Neural cell (in vitro differentiated cells): ENCODE data around the gene KLHDC1.

Source experiments
- CTCF ChIP-seq: fragments of 450-650 bp; IDR thresholded peaks from 2 replicates; pipeline ENCODE4 v1.5.1; 2014; ENCODE audit warnings: antibody characterized with exemption, mild to moderate bottlenecking, moderate library complexity; ENCODE audit not compliant: poor library complexity, severe bottlenecking
- EP300 ChIP-seq: fragments of 450-650 bp; conservative IDR thresholded peaks from 2 replicates; pipeline ENCODE4 v1.6.1; 2014; ENCODE audit warnings: antibody characterized with exemption, mild to moderate bottlenecking, moderate library complexity; ENCODE audit not compliant: poor library complexity, severe bottlenecking
- EZH2 ChIP-seq: fragments of 200-600, 300-800 bp; shearing (Covaris generic), sonication (generic); IDR thresholded peaks from 2 replicates; pipeline ENCODE4 v1.6.1; 2014; ENCODE audit warnings: antibody characterized with exemption, low read length, borderline replicate concordance, mild to moderate bottlenecking; ENCODE audit not compliant: insufficient read depth, poor library complexity, severe bottlenecking
- POLR2AphosphoS5 ChIP-seq: IDR thresholded peaks from 2 replicates; pipeline ENCODE4 v1.6.1; 2012
- REST ChIP-seq: IDR thresholded peaks from 2 replicates; pipeline ENCODE4 v1.6.1; 2012; ENCODE audit warnings: borderline replicate concordance
- SMC3 ChIP-seq: fragments of 450-650 bp; conservative IDR thresholded peaks from 2 replicates; pipeline ENCODE4 v1.6.1; 2014; ENCODE audit warnings: antibody characterized with exemption, mild to moderate bottlenecking, moderate library complexity; ENCODE audit not compliant: poor library complexity
- TAF1 ChIP-seq: IDR thresholded peaks from 2 replicates; pipeline ENCODE4 v1.6.1; 2012; ENCODE audit warnings: low read depth

- TF ChIP-seq CTCF (no peak), POLR2AphosphoS5 (no peak), TAF1 (no peak), SMC3 (no peak), EZH2 (no peak), REST (no peak), EP300 (no peak)
Measured at GRCh38 chr14:49702725-49703124, 9.8 kb downstream of the KLHDC1 start.
